Loucy (cell line): ENCODE results near the gene SLC11A2.

Experiments used
- H2AFZ ChIP-seq: fragments of 200-600 bp; sonication (generic); 2 replicates; pipeline ENCODE4 v1.6.0; 2016; ENCODE audit warnings: antibody characterized with exemption, mild to moderate bottlenecking, low read length, moderate library complexity
- H3F3A ChIP-seq: fragments of 200-600 bp; 2 replicates; pipeline ENCODE4 v1.6.0; 2016; ENCODE audit warnings: antibody characterized with exemption, low read depth, mild to moderate bottlenecking
- H3K27me3 ChIP-seq: fragments of 200-600 bp; sonication (generic); 2 replicates; pipeline ENCODE4 v1.6.1; 2014; ENCODE audit warnings: low read length, mild to moderate bottlenecking; ENCODE audit not compliant: insufficient read depth, poor library complexity, severe bottlenecking
- H3K36me3 ChIP-seq: fragments of 200-600 bp; sonication (generic); 2 replicates; pipeline ENCODE4 v1.6.1; 2016; ENCODE audit warnings: low read length; ENCODE audit not compliant: insufficient read depth
- H3K4me1 ChIP-seq: fragments of 200-600 bp; sonication (generic); 2 replicates; pipeline ENCODE4 v1.5.1; 2014; ENCODE audit warnings: low read length, mild to moderate bottlenecking; ENCODE audit not compliant: insufficient read depth, poor library complexity, severe bottlenecking
- H3K4me2 ChIP-seq: fragments of 200-600 bp; sonication (generic); 2 replicates; pipeline ENCODE4 v1.6.0; 2014; ENCODE audit warnings: antibody characterized with exemption, low read length, low read depth, mild to moderate bottlenecking; ENCODE audit not compliant: poor library complexity, severe bottlenecking
- H3K4me3 ChIP-seq: fragments of 200-600 bp; sonication (generic); 2 replicates; pipeline ENCODE4 v1.5.1; 2014; ENCODE audit warnings: low read length, mild to moderate bottlenecking, mixed read lengths; ENCODE audit not compliant: poor library complexity, severe bottlenecking
- H3K79me2 ChIP-seq: fragments of 200-600 bp; sonication (generic); 2 replicates; pipeline ENCODE4 v1.6.1; 2014; ENCODE audit warnings: low read length; ENCODE audit not compliant: insufficient read depth
- H3K9ac ChIP-seq: fragments of 200-600 bp; sonication (generic); 2 replicates; pipeline ENCODE4 v1.6.0; 2014; ENCODE audit warnings: mild to moderate bottlenecking, low read depth, low read length, moderate library complexity; ENCODE audit not compliant: poor library complexity, severe bottlenecking
- H3K9me2 ChIP-seq: fragments of 200-600 bp; sonication (generic); replicated peaks from 2 replicates; pipeline ENCODE4 v1.6.1; 2016; ENCODE audit warnings: low read depth, low read length, mixed read lengths
- H3K9me3 ChIP-seq: fragments of 200-600 bp; sonication (generic); 2 replicates; pipeline ENCODE4 v1.6.1; 2014; ENCODE audit warnings: mild to moderate bottlenecking, antibody characterized with exemption, low read length, low read depth; ENCODE audit not compliant: insufficient read depth
- H4K20me1 ChIP-seq: fragments of 200-600 bp; sonication (generic); 2 replicates; pipeline ENCODE4 v1.6.0; 2014; ENCODE audit warnings: antibody characterized with exemption, low read length, mild to moderate bottlenecking; ENCODE audit not compliant: insufficient read depth, poor library complexity, severe bottlenecking
- CTCF ChIP-seq: fragments of 200-600 bp; sonication (generic); conservative IDR thresholded peaks from 2 replicates; pipeline ENCODE4 v1.5.1; 2014; ENCODE audit warnings: mild to moderate bottlenecking, antibody characterized with exemption, low read length
- EZH2phosphoT487 ChIP-seq: fragments of 200-600 bp; IDR thresholded peaks from 2 replicates; pipeline ENCODE4 v1.6.1; 2018; ENCODE audit warnings: antibody characterized with exemption, mild to moderate bottlenecking, moderate library complexity, borderline replicate concordance

Gene SLC11A2

GRCh38 chr12:51036279-51036678, 10.1 kb upstream of the SLC11A2 start:
- Histone ChIP-seq H3K27me3 (no peaks in the 10 kb centered on the region), H4K20me1 (no peaks in the 10 kb centered on the region), H3K4me2 (no peak overlapping the region), H3K36me3 (no peaks in the 10 kb centered on the region), H3K9me3 (no peaks in the 10 kb centered on the region), H3K9me2 (no peaks in the 10 kb centered on the region), H2AFZ (no peak overlapping the region), H3K9ac (no peak overlapping the region), H3F3A (no peaks in the 10 kb centered on the region), H3K4me1 (no peaks in the 10 kb centered on the region), H3K79me2 (no peaks in the 10 kb centered on the region), H3K4me3 (no peak overlapping the region)
- no peak for TF ChIP-seq CTCF
- no peak for TF ChIP-seq EZH2phosphoT487

GRCh38 chr12:51033457-51034089, 7.4 kb upstream of the SLC11A2 start:
- no peaks in the 10 kb centered on the region for H3K9me2 ChIP-seq
- TF ChIP-seq EZH2phosphoT487 (no peak), CTCF (no peak)

GRCh38 chr12:51033048-51033447, 6.9 kb upstream of the SLC11A2 start:
- Histone ChIP-seq H3F3A (no peaks in the 10 kb centered on the region), H3K36me3 (no peaks in the 10 kb centered on the region), H3K4me1 (no peaks in the 10 kb centered on the region), H3K27me3 (no peaks in the 10 kb centered on the region), H3K4me2 (no peak overlapping the region), H3K9ac (no peak overlapping the region), H3K4me3 (no peak overlapping the region), H2AFZ (no peak overlapping the region), H3K9me3 (no peaks in the 10 kb centered on the region), H3K79me2 (no peaks in the 10 kb centered on the region), H3K9me2 (no peaks in the 10 kb centered on the region), H4K20me1 (no peaks in the 10 kb centered on the region)
- TF ChIP-seq CTCF: no peak

More at GRCh38 chr12:51033457-51034089, 7.4 kb upstream of the SLC11A2 start:
- Histone ChIP-seq H3K36me3 (no peaks in the 10 kb centered on the region), H3K4me2 (no peak overlapping the region), H3K9me3 (no peaks in the 10 kb centered on the region), H2AFZ (no peak overlapping the region), H4K20me1 (no peaks in the 10 kb centered on the region), H3F3A (no peaks in the 10 kb centered on the region), H3K27me3 (no peaks in the 10 kb centered on the region), H3K9ac (no peak overlapping the region), H3K4me1 (no peaks in the 10 kb centered on the region), H3K4me3 (no peak overlapping the region), H3K79me2 (no peaks in the 10 kb centered on the region)
